ACHN (cell line): ENCODE data around the gene PRR35.
A peak's percentile ranks its signal among the peaks of the same experiment; 100 is the strongest.

ENCODE experiments used
- DNase-seq: peaks from one replicate; pipeline ENCODE4 v3.0.0-alpha.2; 2015
- in situ Hi-C: cut with HindIII; loops from 2 replicates; pipeline ENCODE4 v1.10.0; 2017; ENCODE audit warnings: low sequenced_read_pairs, low pct_ligation_motif_present, low pct_unique_long_range_greater_than_20kb

Gene PRR35

GRCh38 chr16:574021-574760 lies 14.0 kb downstream of the PRR35 start:
- in situ Hi-C loops, result no loop called here
- no peak for DNase-seq

- no peak for DNase-seq
- in situ Hi-C loops, result no loop called here
Observed at GRCh38 chr16:575354-576196, 15.4 kb downstream of the PRR35 start.

GRCh38 chr16:576197-576822 lies 16.1 kb downstream of the PRR35 start:
- DNase-seq, result no peak
- in situ Hi-C loops, result no loop called here

- no peak for DNase-seq
- in situ Hi-C loops, result no loop called here
Observed at GRCh38 chr16:576823-577201, 16.6 kb downstream of the PRR35 start.

GRCh38 chr16:577796-578195 lies 17.6 kb downstream of the PRR35 start:
- no peak for DNase-seq
- in situ Hi-C loops, result no loop called here

GRCh38 chr16:578232-578869 lies 18.2 kb downstream of the PRR35 start:
- in situ Hi-C loops, result no loop called here

GRCh38 chr16:578870-579405 lies 18.7 kb downstream of the PRR35 start:
- in situ Hi-C loops, result no loop called here
- peak; percentile 52 for DNase-seq

More at GRCh38 chr16:578232-578869, 18.2 kb downstream of the PRR35 start:
- no peak for DNase-seq

GRCh38 chr16:580141-580945 lies 20.1 kb downstream of the PRR35 start:
- no peak for DNase-seq
- in situ Hi-C loops, result no loop called here

- in situ Hi-C loops, result no loop called here
- DNase-seq, result no peak
Observed at GRCh38 chr16:580946-581498, 20.8 kb downstream of the PRR35 start.

GRCh38 chr16:582218-582613 lies 22.0 kb downstream of the PRR35 start:
- in situ Hi-C loops, result no loop called here
- DNase-seq, result no peak

- in situ Hi-C loops, result no loop called here
- DNase-seq, result no peak
Observed at GRCh38 chr16:582614-583331, 22.6 kb downstream of the PRR35 start.

- DNase-seq, result no peak
- in situ Hi-C loops, result no loop called here
Observed at GRCh38 chr16:583470-583814, 23.2 kb downstream of the PRR35 start.

GRCh38 chr16:583815-584591 lies 23.8 kb downstream of the PRR35 start:
- no peak for DNase-seq
- in situ Hi-C loops, result no loop called here

- in situ Hi-C loops, result no loop called here
- peak; percentile 26 for DNase-seq
Observed at GRCh38 chr16:585351-585750, 25.2 kb downstream of the PRR35 start.

- peak; percentile 33 for DNase-seq
- in situ Hi-C loops, result no loop called here
Observed at GRCh38 chr16:586047-586644, 26.0 kb downstream of the PRR35 start.
